Nephron (organoid): ENCODE measurements around the gene LEKR1.

Experiments used
- H3K27ac Mint-ChIP-seq, 3 experiments: 2 replicates each; pipeline ENCODE4 v1.8.0; 2020; ENCODE audit warnings: mixed read lengths in 3 of 3, mild to moderate bottlenecking in 2 of 3, moderate library complexity in 1 of 3
- H3K27me3 Mint-ChIP-seq: 2 replicates; pipeline ENCODE4 v1.8.0; 2021; ENCODE audit warnings: low read depth, mild to moderate bottlenecking, moderate library complexity, mixed read lengths
- H3K36me3 Mint-ChIP-seq: 2 replicates; pipeline ENCODE4 v1.8.0; 2020; ENCODE audit warnings: low read depth, mixed read lengths
- H3K4me1 Mint-ChIP-seq: 2 replicates; pipeline ENCODE4 v1.8.0; 2020; ENCODE audit warnings: mixed read lengths
- H3K4me3 Mint-ChIP-seq, 3 experiments: 2 replicates each; pipeline ENCODE4 v1.8.0; 2020; ENCODE audit warnings: mild to moderate bottlenecking in 3 of 3, mixed read lengths in 3 of 3, moderate library complexity in 2 of 3
- H3K9me3 Mint-ChIP-seq: 2 replicates; pipeline ENCODE4 v1.8.0; 2020; ENCODE audit warnings: mixed read lengths
- CTCF ChIP-seq, 3 experiments: fragments of 200-600 bp; sonication (generic); IDR thresholded peaks; one replicate each; pipeline ENCODE4 v1.5.0; 2021; ENCODE audit warnings: antibody characterized with exemption in 3 of 3; ENCODE audit not compliant: unreplicated experiment in 3 of 3

Gene LEKR1

GRCh38 chr3:157088601-157089454 lies 262.7 kb downstream of the LEKR1 start:
- Mint-ChIP-seq H3K4me3 (peak overlapping the region; percentile 80 to 85 (median 81)), H3K9me3 (no peaks in the 10 kb centered on the region), H3K36me3 (no peaks in the 10 kb centered on the region), H3K27me3 (peaks cover 3% of the 10 kb centered on the region), H3K4me1 (peaks cover 76% of the 10 kb centered on the region), H3K27ac (peak overlapping the region; percentile 99 to 100 (median 99))
- no peak for TF ChIP-seq CTCF (IDR thresholded peaks at IDR 0.05; ENCODE audit: unreplicated experiment in 3 of 3)

GRCh38 chr3:157089455-157090221 lies 263.5 kb downstream of the LEKR1 start:
- Mint-ChIP-seq H3K27ac (peak overlapping the region; percentile 99 to 100 (median 99)), H3K36me3 (no peaks in the 10 kb centered on the region), H3K9me3 (no peaks in the 10 kb centered on the region), H3K27me3 (peaks cover 7% of the 10 kb centered on the region), H3K4me1 (peaks cover 71% of the 10 kb centered on the region), H3K4me3 (peak overlapping the region; percentile 80 to 85 (median 81))
- no peak for TF ChIP-seq CTCF (IDR thresholded peaks at IDR 0.05; ENCODE audit: unreplicated experiment in 3 of 3)

- Mint-ChIP-seq H3K27me3 (peaks cover 7% of the 10 kb centered on the region), H3K4me1 (peaks cover 59% of the 10 kb centered on the region), H3K9me3 (no peaks in the 10 kb centered on the region), H3K27ac (peak overlapping the region; percentile 29 to 100 (median 61)), H3K4me3 (no peak overlapping the region), H3K36me3 (no peaks in the 10 kb centered on the region)
- TF ChIP-seq CTCF (IDR thresholded peaks at IDR 0.05; ENCODE audit: unreplicated experiment in 3 of 3), result no peak
Observed at GRCh38 chr3:157091083-157091833, 265.1 kb downstream of the LEKR1 start.

- H3K4me3 Mint-ChIP-seq, result no peak overlapping the region
- peak overlapping the region in 2 of 3 experiments; percentile 88 to 100 for H3K27ac Mint-ChIP-seq
- TF ChIP-seq CTCF (IDR thresholded peaks at IDR 0.05; ENCODE audit: unreplicated experiment in 3 of 3), result no peak
- no peaks in the 10 kb centered on the region for H3K36me3 Mint-ChIP-seq
- peaks cover 57% of the 10 kb centered on the region for H3K4me1 Mint-ChIP-seq
- peaks cover 12% of the 10 kb centered on the region for H3K27me3 Mint-ChIP-seq
- H3K9me3 Mint-ChIP-seq, result no peaks in the 10 kb centered on the region
Observed at GRCh38 chr3:157092230-157092629, 266.1 kb downstream of the LEKR1 start.

- Mint-ChIP-seq H3K27ac (peak overlapping the region in 1 of 3 experiments; percentile 40), H3K27me3 (peaks cover 13% of the 10 kb centered on the region), H3K36me3 (no peaks in the 10 kb centered on the region), H3K4me1 (peaks cover 51% of the 10 kb centered on the region), H3K9me3 (no peaks in the 10 kb centered on the region), H3K4me3 (no peak overlapping the region)
- no peak for TF ChIP-seq CTCF (IDR thresholded peaks at IDR 0.05; ENCODE audit: unreplicated experiment in 3 of 3)
Observed at GRCh38 chr3:157093096-157093495, 266.9 kb downstream of the LEKR1 start.
